Measurements from ENCODE around the gene PRCP.

DNA sequence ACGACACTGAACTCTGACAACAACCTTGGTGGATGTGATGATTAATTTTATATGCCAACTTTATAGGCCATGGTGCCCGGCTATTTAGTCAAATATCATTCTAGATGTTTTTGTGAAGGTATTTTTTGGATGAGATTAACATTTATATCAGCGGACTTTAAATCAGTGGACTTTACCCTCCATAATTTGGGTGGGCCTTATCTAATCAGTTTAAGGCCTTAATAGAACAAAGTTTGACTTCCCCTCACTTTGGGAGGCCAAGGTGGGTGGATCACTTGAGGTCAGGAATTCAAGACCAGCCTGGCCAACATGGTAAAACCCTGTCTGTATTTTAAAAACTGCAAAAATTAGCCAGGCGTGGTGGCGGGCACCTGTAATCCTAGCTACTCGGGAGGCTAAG is 4.0 kb downstream of the PRCP start:
- TF ChIP-seq POLR2A (IDR thresholded peaks at IDR 0.05; ENCODE audit: low read length): no peak
- TF ChIP-seq GATA1 (IDR thresholded peaks at IDR 0.05; ENCODE audit: low read depth, low read length): no peak
